HG02798 (cell line): ENCODE data around the gene PATJ.
"Not testable (repeated sequence)": the region's sequence is repeated elsewhere in the genome, so short reads cannot be mapped to it uniquely, and the experiment has no call there.

Experiments
- ATAC-seq: cut with Tn5 transposase; IDR thresholded peaks from one replicate; pipeline ENCODE4 v1.9.1; 2021; ENCODE audit warnings: mild to moderate bottlenecking; ENCODE audit not compliant: unreplicated experiment, poor library complexity

PATJ gene

DNA sequence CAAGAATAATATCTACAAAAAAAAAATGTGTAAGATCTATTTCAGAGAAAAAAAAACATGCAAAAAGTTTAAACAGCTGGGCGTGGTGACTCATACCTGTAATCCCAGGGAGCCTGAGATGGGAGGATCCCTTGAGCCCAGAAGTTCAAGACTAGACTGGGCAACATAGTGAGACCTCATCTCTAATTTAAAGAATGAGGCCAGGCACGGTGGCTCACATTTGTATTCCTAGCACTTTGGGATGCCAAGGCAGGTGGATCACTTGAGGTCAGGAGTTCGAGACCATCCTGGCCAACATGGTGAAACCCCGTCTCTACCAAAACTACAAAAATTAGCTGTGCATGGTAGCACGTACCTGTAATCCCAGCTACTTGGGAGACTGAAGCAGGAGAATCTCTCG is 443.0 kb downstream of the PATJ start:
- not testable (repeated sequence) for ATAC-seq

DNA sequence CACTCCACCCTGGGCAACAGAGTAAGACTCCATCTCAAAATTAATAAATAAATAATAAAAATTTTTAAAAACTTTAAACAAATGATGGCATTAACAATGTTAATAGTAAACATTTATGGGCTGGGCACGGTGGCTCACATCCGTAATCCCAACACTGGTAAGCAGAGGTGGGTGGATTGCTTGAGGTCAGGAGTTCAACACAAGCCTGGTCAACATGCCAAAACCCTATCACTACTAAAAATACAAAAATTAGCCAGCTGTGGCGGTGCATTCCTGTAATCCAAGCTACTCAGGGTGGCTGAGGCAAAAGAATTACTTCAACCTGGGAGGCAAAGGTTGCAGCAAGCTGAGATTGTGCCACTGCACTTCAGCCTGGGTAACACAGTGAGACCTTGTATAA is 443.4 kb downstream of the PATJ start:
- no peak for ATAC-seq

DNA sequence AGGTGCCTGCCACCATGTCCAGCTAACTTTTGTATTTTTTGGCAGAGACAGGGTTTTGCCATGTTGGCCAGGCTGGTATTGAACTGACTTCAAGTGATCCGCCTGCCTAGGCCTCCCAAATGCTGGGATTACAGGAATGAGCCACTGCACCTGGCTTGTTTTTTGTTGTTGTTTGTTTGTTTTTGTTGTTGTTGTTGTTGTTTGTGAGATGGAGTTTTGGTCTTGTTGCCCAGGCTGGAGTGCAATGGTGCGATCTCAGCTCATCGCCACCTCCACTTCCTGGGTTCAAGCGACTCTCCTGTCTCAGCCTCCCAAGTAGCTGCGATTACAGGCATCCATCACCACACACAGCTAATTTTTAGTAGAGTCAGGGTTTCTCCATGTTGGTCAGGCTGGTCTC is 445.3 kb downstream of the PATJ start:
- ATAC-seq = no peak

- no peak for ATAC-seq
Measured at GRCh38 chr1:62188111-62188510, 445.8 kb downstream of the PATJ start.

- no peak for ATAC-seq
Measured at GRCh38 chr1:62194651-62195544, 452.6 kb downstream of the PATJ start, which contains the start of gene L1TD1. TSS of gene L1TD1 (plus strand) at chr1:62194849. CDS start at chr1:62206629, 11,780 bp downstream.

DNA sequence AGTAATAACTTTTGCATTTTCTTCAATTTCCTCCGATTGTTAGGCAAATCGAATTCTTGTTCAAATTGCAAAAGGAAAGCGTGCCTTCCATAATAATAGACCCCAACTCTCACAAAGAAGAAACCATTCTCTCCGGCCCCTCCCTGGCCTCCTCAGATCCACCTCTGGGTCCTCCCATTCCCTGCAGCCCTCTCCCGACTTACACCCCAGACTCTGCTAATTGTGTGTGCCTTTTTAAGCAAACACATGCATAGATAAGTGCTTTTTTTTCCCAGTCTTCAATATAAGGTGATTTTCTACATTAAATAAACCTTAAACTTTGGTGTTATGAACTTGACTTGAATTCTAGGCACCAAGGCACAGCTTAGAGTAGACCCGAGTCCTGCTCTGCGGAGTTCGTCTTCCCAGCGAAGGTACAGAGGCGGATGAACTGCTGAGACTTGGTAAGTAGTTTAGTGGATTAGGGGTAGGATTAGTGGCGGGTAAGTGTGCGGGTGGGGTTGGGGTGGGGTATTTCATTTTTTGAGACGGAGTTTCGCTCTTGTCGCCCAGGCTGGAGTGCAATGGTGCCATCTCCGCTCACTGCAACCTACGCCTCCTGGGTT is 453.9 kb downstream of the PATJ start:
- no peak for ATAC-seq

GRCh38 chr1:62198069-62198780 is 455.9 kb downstream of the PATJ start:
- ATAC-seq = no peak

- ATAC-seq = no peak
Measured at GRCh38 chr1:62198781-62199125, 456.5 kb downstream of the PATJ start.

DNA sequence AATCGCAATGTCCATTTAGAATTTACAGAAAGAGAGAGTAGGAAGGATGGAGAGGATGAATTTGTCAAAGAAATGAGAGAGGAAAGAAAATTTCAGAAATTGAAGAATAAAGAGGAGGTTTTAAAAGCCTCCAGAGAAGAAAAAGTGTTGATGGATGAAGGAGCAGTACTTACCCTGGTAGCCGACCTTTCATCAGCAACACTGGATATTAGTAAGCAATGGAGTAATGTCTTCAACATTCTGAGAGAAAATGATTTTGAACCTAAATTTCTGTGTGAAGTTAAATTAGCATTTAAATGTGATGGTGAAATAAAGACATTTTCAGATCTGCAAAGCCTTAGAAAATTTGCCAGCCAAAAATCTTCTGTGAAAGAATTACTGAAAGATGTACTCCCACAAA is 464.9 kb downstream of the PATJ start:
- ATAC-seq = no peak

- no peak for ATAC-seq
Measured at GRCh38 chr1:62208087-62208486, 465.8 kb downstream of the PATJ start.

DNA sequence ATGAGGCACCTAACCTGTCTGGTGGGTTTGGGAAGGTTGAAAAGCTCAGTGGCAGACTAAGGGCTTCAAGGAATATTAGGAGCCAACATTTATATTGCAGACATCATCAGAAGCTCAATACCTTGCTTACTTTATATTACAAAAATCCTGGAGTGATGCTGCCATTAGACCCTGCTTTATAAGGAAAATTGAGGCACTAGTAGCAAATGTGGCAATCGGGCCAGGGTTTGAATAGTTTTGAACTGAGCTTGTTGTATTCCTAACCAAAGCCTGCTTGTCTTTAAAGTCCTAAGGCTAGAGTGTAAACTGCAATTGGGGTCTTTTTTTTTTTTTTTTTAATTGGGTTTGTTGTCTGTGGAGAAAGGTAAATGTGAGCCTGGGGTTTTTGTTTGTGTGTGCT is 466.7 kb downstream of the PATJ start:
- ATAC-seq = no peak

DNA sequence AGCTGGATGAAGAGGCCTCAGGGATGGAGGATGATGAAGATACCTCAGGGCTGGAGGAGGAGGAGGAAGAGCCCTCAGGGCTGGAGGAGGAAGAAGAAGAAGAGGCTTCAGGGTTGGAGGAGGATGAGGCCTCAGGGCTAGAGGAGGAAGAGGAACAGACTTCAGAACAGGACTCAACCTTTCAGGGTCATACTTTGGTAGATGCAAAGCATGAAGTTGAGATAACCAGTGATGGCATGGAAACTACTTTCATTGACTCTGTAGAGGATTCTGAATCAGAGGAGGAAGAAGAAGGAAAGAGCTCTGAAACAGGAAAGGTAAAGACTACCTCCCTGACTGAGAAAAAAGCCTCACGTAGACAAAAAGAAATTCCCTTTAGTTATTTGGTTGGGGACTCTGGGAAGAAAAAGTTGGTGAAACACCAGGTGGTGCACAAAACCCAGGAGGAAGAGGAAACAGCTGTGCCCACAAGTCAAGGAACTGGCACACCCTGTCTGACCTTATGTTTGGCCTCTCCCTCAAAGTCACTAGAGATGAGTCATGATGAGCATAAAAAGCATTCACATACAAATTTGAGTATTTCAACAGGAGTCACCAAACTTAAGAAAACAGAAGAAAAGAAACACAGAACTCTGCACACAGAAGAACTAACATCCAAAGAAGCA is 467.8 kb downstream of the PATJ start:
- ATAC-seq = no peak

GRCh38 chr1:62210960-62211359 is 468.7 kb downstream of the PATJ start:
- no peak for ATAC-seq

- ATAC-seq = no peak
Measured at GRCh38 chr1:62212411-62212810, 470.1 kb downstream of the PATJ start.

- ATAC-seq = no peak
Measured at GRCh38 chr1:62213075-62213914, 471.0 kb downstream of the PATJ start.

GRCh38 chr1:62218604-62219003 is 476.3 kb downstream of the PATJ start:
- no peak for ATAC-seq

- ATAC-seq = not testable (repeated sequence)
Measured at GRCh38 chr1:62220456-62220855, 478.2 kb downstream of the PATJ start.

GRCh38 chr1:62221171-62221570 is 478.9 kb downstream of the PATJ start:
- no peak for ATAC-seq

DNA sequence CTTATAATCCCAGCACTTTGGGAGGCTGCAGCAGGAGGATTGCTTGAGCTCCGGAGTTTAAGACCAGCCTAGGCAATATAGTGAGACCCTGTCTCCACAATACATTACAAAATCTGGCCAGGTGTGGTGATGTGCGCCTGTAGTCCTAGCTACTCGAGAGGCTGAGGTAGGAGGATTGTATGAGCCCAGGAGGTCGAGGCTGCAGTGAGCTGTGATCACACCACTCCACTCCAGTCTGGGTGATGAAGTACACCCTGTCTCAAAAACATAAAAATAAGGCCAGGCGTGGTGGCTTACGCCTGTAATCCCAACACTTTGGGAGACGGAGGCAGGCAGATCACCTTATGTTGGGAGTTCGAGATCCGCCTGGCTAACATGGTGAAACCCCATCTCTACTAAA is 480.0 kb downstream of the PATJ start:
- no peak for ATAC-seq

- no peak for ATAC-seq
Measured at GRCh38 chr1:62224182-62224581, 481.9 kb downstream of the PATJ start.
